GM23338 (cell line): ENCODE results near the gene MACROD1. TPM values are rescaled to one million over a fixed set of nuclear protein-coding genes. Genes with fewer than 3 reads are reported as not detected.

Experiments
- CREB1 ChIP-seq: fragments of 250-450 bp; sonication (Bioruptor Pico); IDR thresholded peaks from 2 replicates; pipeline ENCODE4 v1.5.0; 2020; ENCODE audit warnings: low read depth, mild to moderate bottlenecking, moderate library complexity
- EZH2 ChIP-seq: fragments of 200-600 bp; sonication (generic); IDR thresholded peaks from one replicate; pipeline ENCODE4 v1.8.0; 2017; ENCODE audit warnings: antibody characterized with exemption, mild to moderate bottlenecking, low read depth; ENCODE audit not compliant: unreplicated experiment
- EZH2phosphoT487 ChIP-seq: fragments of 200-600 bp; sonication (generic); IDR thresholded peaks from one replicate; pipeline ENCODE4 v1.8.1; 2018; ENCODE audit warnings: antibody characterized with exemption; ENCODE audit not compliant: unreplicated experiment
- JUNB ChIP-seq: IDR thresholded peaks from one replicate; pipeline ENCODE4 v1.6.1; 2016; ENCODE audit warnings: antibody characterized with exemption; ENCODE audit not compliant: unreplicated experiment
- NANOG ChIP-seq: IDR thresholded peaks from 2 replicates; pipeline ENCODE4 v1.6.1; 2016; ENCODE audit warnings: antibody characterized with exemption, borderline replicate concordance
- POLR2AphosphoS5 ChIP-seq: IDR thresholded peaks from 2 replicates; pipeline ENCODE4 v1.6.1; 2016; ENCODE audit warnings: antibody characterized with exemption, low read depth
- ZNF114 ChIP-seq: fragments of 250-450 bp; sonication (Bioruptor Pico); IDR thresholded peaks from 2 replicates; pipeline ENCODE4 v1.5.0; 2020; ENCODE audit warnings: mild to moderate bottlenecking, moderate library complexity
- ZNF331 ChIP-seq: fragments of 250-450 bp; sonication (Bioruptor Pico); IDR thresholded peaks from 2 replicates; pipeline ENCODE4 v1.5.0; 2020; ENCODE audit warnings: low read depth, mild to moderate bottlenecking, moderate library complexity
- polyA plus RNA-seq: library from polyadenylated mRNA; unstranded; fragments of >200 nt; fragmentation: Nextera tagmentation; extraction: Ambion mirVana; gene quantifications from 2 replicates; pipeline ENCODE4 v1.2.1, GENCODE V29; 2016
- total RNA-seq: library from RNA; depleted of rRNA; stranded (reverse); fragments of >200 nt; shearing (Covaris generic); gene quantifications from 2 replicates; pipeline ENCODE4 v1.2.3, GENCODE V29; 2014
- TF ChIP-seq, protein P1 (sequence below): fragments of 250-450 bp; sonication (Bioruptor Pico); IDR thresholded peaks from 2 replicates; pipeline ENCODE4 v1.5.0; 2020; ENCODE audit warnings: mild to moderate bottlenecking, moderate library complexity
- TF ChIP-seq, protein P2 (sequence below): IDR thresholded peaks from one replicate; pipeline ENCODE4 v1.6.1; 2018; ENCODE audit warnings: antibody characterized with exemption; ENCODE audit not compliant: unreplicated experiment

Gene MACROD1
- total and polyA plus RNA-seq, 2 experiments from 2014 or later: 33.0 to 51.6 TPM

DNA sequence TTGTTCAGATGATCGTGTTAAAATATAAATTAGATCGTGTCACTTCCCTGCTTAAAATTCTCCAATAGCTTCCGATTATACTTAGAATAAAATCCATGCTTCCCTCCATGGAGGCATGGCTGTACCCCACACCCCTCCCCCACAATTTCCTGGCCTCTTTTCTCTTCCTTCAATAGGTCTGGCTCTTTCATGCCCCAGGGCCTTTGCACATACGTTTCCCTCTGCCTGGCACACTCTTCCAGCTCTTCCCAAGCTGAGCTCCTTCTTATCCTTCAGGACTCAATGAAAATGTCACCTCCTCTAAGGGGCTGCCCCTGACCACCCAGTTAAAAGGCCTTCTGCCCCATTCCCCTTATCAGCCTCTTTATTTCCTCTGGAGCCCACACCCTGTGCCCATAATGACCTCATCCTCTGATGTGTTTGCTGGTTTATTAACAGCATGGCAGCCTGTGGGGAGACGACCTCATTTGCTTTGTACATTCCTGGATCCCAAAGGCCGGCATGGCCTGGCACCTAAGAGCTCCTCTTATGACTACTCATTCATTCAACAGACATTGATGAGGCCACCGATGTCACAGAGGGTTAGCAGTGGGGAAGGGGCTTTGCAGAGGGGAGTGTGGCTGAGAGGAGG lies 139.2 kb downstream of the MACROD1 start (continued):
- TF ChIP-seq, protein P1, sequence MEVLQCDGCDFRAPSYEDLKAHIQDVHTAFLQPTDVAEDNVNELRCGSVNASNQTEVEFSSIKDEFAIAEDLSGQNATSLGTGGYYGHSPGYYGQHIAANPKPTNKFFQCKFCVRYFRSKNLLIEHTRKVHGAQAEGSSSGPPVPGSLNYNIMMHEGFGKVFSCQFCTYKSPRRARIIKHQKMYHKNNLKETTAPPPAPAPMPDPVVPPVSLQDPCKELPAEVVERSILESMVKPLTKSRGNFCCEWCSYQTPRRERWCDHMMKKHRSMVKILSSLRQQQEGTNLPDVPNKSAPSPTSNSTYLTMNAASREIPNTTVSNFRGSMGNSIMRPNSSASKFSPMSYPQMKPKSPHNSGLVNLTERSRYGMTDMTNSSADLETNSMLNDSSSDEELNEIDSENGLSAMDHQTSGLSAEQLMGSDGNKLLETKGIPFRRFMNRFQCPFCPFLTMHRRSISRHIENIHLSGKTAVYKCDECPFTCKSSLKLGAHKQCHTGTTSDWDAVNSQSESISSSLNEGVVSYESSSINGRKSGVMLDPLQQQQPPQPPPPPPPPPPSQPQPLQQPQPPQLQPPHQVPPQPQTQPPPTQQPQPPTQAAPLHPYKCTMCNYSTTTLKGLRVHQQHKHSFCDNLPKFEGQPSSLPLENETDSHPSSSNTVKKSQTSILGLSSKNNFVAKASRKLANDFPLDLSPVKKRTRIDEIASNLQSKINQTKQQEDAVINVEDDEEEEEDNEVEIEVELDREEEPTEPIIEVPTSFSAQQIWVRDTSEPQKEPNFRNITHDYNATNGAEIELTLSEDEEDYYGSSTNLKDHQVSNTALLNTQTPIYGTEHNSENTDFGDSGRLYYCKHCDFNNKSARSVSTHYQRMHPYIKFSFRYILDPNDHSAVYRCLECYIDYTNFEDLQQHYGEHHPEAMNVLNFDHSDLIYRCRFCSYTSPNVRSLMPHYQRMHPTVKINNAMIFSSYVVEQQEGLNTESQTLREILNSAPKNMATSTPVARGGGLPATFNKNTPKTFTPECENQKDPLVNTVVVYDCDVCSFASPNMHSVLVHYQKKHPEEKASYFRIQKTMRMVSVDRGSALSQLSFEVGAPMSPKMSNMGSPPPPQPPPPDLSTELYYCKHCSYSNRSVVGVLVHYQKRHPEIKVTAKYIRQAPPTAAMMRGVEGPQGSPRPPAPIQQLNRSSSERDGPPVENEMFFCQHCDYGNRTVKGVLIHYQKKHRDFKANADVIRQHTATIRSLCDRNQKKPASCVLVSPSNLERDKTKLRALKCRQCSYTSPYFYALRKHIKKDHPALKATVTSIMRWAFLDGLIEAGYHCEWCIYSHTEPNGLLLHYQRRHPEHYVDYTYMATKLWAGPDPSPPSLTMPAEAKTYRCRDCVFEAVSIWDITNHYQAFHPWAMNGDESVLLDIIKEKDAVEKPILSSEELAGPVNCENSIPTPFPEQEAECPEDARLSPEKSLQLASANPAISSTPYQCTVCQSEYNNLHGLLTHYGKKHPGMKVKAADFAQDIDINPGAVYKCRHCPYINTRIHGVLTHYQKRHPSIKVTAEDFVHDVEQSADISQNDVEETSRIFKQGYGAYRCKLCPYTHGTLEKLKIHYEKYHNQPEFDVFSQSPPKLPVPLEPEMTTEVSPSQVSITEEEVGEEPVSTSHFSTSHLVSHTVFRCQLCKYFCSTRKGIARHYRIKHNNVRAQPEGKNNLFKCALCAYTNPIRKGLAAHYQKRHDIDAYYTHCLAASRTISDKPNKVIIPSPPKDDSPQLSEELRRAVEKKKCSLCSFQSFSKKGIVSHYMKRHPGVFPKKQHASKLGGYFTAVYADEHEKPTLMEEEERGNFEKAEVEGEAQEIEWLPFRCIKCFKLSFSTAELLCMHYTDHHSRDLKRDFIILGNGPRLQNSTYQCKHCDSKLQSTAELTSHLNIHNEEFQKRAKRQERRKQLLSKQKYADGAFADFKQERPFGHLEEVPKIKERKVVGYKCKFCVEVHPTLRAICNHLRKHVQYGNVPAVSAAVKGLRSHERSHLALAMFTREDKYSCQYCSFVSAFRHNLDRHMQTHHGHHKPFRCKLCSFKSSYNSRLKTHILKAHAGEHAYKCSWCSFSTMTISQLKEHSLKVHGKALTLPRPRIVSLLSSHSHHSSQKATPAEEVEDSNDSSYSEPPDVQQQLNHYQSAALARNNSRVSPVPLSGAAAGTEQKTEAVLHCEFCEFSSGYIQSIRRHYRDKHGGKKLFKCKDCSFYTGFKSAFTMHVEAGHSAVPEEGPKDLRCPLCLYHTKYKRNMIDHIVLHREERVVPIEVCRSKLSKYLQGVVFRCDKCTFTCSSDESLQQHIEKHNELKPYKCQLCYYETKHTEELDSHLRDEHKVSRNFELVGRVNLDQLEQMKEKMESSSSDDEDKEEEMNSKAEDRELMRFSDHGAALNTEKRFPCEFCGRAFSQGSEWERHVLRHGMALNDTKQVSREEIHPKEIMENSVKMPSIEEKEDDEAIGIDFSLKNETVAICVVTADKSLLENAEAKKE (CRISPR knock-in tag): no peak
- TF ChIP-seq CREB1 (CRISPR knock-in tag): no peak
- no peak for TF ChIP-seq ZNF331 (CRISPR knock-in tag)
- TF ChIP-seq EZH2: no peak
- no peak for TF ChIP-seq JUNB
- TF ChIP-seq ZNF114 (CRISPR knock-in tag): no peak
- TF ChIP-seq, protein P2, sequence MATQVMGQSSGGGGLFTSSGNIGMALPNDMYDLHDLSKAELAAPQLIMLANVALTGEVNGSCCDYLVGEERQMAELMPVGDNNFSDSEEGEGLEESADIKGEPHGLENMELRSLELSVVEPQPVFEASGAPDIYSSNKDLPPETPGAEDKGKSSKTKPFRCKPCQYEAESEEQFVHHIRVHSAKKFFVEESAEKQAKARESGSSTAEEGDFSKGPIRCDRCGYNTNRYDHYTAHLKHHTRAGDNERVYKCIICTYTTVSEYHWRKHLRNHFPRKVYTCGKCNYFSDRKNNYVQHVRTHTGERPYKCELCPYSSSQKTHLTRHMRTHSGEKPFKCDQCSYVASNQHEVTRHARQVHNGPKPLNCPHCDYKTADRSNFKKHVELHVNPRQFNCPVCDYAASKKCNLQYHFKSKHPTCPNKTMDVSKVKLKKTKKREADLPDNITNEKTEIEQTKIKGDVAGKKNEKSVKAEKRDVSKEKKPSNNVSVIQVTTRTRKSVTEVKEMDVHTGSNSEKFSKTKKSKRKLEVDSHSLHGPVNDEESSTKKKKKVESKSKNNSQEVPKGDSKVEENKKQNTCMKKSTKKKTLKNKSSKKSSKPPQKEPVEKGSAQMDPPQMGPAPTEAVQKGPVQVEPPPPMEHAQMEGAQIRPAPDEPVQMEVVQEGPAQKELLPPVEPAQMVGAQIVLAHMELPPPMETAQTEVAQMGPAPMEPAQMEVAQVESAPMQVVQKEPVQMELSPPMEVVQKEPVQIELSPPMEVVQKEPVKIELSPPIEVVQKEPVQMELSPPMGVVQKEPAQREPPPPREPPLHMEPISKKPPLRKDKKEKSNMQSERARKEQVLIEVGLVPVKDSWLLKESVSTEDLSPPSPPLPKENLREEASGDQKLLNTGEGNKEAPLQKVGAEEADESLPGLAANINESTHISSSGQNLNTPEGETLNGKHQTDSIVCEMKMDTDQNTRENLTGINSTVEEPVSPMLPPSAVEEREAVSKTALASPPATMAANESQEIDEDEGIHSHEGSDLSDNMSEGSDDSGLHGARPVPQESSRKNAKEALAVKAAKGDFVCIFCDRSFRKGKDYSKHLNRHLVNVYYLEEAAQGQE: no peak
- TF ChIP-seq NANOG: no peak
- no peak for TF ChIP-seq EZH2phosphoT487
- TF ChIP-seq POLR2AphosphoS5: no peak
